Tibial nerve (tissue), 3 donors: Measurements from ENCODE around the gene RGS6.

Experiments used
- CTCF ChIP-seq, 5 experiments: fragments of 200-600 bp in 3 of 5; fragments of 450-650 bp in 2 of 5; sonication (generic) in 3 of 5; IDR thresholded peaks; one replicate each; pipeline ENCODE4 v1.5.1; 2016 to 2019; ENCODE audit warnings: antibody characterized with exemption in 5 of 5, mild to moderate bottlenecking in 3 of 5, moderate library complexity in 2 of 5
- POLR2A ChIP-seq, 2 donors: fragments of 450-650 bp; IDR thresholded peaks; one replicate each; pipeline ENCODE4 v1.6.1; 2017; ENCODE audit warnings: antibody characterized with exemption in 2 of 2, mild to moderate bottlenecking in 2 of 2, moderate library complexity in 2 of 2

- TF ChIP-seq CTCF (IDR thresholded peaks at IDR 0.05) (no peak), POLR2A (IDR thresholded peaks at IDR 0.05) (no peak)
Measured at GRCh38 chr14:72013721-72014345, 81.6 kb downstream of the RGS6 start.
